ENCODE measurements around the gene NEDD4.
A peak's percentile ranks its signal among the peaks of the same experiment; 100 is the strongest.

NEDD4 gene

DNA sequence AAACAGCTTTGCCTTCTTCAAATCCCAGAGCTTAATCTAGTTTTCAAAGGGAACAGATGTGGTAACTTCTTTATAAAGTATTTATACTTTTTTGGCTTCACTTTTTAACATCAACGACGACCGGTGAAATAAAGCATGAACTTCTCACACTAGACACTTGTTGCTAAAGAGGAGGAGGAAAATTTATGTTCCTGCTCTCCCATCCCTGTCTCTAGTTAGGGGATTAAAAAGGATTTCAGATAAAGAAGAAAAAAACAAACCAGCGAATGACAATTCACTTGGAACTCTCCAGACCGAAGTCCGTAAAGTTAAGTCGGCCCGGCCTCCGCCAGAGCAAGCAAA lies 672 bp downstream of the NEDD4 start:
- TF ChIP-seq CTCF (IDR thresholded peaks at IDR 0.05; ENCODE audit: low read depth, low read length, poor library complexity, severe bottlenecking) (no peak), EZH2phosphoT487 (IDR thresholded peaks at IDR 0.05; ENCODE audit: borderline replicate concordance, low read length) (no peak)
- H3K9me2 ChIP-seq (replicated peaks; ENCODE audit: control insufficient read depth, low read length) = no peaks in the 10 kb centered on the region
- peaks cover 3% of the 10 kb centered on the region; the same call in 1 of the 2 replicates for H3K36me3 ChIP-seq (ENCODE audit: control insufficient read depth, low read length)
- no peaks in the 10 kb centered on the region; the same call in 1 of the 2 replicates for H4K20me1 ChIP-seq (ENCODE audit: control insufficient read depth, insufficient read depth, low read depth, low read length)
- peaks cover 30% of the 10 kb centered on the region for H3K79me2 ChIP-seq (ENCODE audit: control insufficient read depth, low read length)
- peaks cover 4% of the 10 kb centered on the region; the same call in 1 of the 2 replicates for H3K27me3 ChIP-seq (ENCODE audit: control insufficient read depth, low read length)
- peak overlapping the region; percentile 81 for H3K4me3 ChIP-seq (ENCODE audit: low read length)
- no peaks in the 10 kb centered on the region for H3F3A ChIP-seq (ENCODE audit: control insufficient read depth, insufficient read depth)
- peaks cover 21% of the 10 kb centered on the region for H3K4me1 ChIP-seq (ENCODE audit: control insufficient read depth, low read length)
- H3K4me2 ChIP-seq (ENCODE audit: low read length) = peak overlapping the region; percentile 93
- H3K9me3 ChIP-seq (ENCODE audit: control insufficient read depth, insufficient read depth, low read length) = no peaks in the 10 kb centered on the region
- H3K27ac ChIP-seq (ENCODE audit: low read depth, low read length) = peak overlapping the region; percentile 33

DNA sequence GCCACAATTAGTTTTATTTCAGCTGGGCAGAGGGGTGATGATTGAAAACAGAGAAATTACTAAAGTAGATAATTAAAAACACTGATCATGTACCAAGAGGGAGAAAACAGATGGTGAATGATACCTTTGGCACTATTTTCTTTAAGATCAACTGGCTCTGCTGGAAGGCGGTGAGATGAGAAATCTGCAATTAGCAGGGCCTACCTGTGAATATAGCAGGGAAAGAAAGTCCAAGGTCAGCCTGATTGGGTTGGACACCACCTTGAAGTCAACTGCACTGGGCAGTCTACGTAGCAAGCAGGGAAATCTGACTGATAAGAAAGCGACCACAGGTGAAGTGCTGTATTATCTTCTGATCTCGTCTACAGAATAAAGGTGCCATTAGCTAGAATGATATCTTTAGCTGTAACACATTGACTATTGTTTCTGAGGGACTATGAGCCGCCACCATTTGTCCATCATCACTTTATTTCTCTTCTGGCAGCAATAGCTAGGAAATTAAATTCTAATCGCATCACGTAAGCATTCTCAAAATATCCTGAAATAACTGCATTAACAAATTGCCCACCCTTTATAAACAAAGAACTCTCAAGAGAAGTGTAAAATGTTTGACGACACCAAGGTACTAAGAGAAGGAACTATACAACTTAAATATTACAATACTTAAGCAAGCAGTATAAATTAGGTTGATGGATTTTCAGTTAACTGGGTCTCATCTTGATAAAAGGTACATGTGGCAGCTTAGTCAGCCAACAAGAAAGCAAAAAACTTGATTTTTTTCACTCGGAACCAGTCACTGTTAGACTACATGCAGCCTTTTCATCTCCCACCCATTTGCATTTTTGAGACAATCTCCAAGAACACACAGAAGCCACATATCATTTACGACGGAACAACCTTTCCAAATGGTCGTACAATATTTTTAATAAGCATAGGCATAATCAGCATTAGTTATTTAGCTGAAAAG lies 1.3 kb downstream of the NEDD4 start:
- H4K20me1 ChIP-seq (ENCODE audit: control insufficient read depth, insufficient read depth, low read depth, low read length) = no peaks in the 10 kb centered on the region; the same call in 1 of the 2 replicates
- no peak for TF ChIP-seq CTCF (IDR thresholded peaks at IDR 0.05; ENCODE audit: low read depth, low read length, poor library complexity, severe bottlenecking)
- TF ChIP-seq EZH2phosphoT487 (IDR thresholded peaks at IDR 0.05; ENCODE audit: borderline replicate concordance, low read length) = no peak
- H3K27ac ChIP-seq (ENCODE audit: low read depth, low read length) = no peak overlapping the region
- peaks cover 30% of the 10 kb centered on the region for H3K79me2 ChIP-seq (ENCODE audit: control insufficient read depth, low read length)
- no peaks in the 10 kb centered on the region for H3K9me3 ChIP-seq (ENCODE audit: control insufficient read depth, insufficient read depth, low read length)
- H3F3A ChIP-seq (ENCODE audit: control insufficient read depth, insufficient read depth) = no peaks in the 10 kb centered on the region
- peak overlapping the region; percentile 81 for H3K4me3 ChIP-seq (ENCODE audit: low read length)
- H3K36me3 ChIP-seq (ENCODE audit: control insufficient read depth, low read length) = peaks cover 3% of the 10 kb centered on the region; the same call in 1 of the 2 replicates
- H3K4me2 ChIP-seq (ENCODE audit: low read length) = peak overlapping the region; percentile 93
- H3K4me1 ChIP-seq (ENCODE audit: control insufficient read depth, low read length) = peaks cover 21% of the 10 kb centered on the region
- H3K9me2 ChIP-seq (replicated peaks; ENCODE audit: control insufficient read depth, low read length) = no peaks in the 10 kb centered on the region
- peaks cover 4% of the 10 kb centered on the region; the same call in 1 of the 2 replicates for H3K27me3 ChIP-seq (ENCODE audit: control insufficient read depth, low read length)

- Histone ChIP-seq H3K36me3 (ENCODE audit: control insufficient read depth, low read length) (peaks cover 3% of the 10 kb centered on the region; the same call in 1 of the 2 replicates), H3K4me2 (ENCODE audit: low read length) (peak overlapping the region; percentile 93; the same call in 1 of the 2 replicates), H3K4me3 (ENCODE audit: low read length) (no peak overlapping the region), H3K4me1 (ENCODE audit: control insufficient read depth, low read length) (peaks cover 21% of the 10 kb centered on the region), H3K79me2 (ENCODE audit: control insufficient read depth, low read length) (peaks cover 33% of the 10 kb centered on the region), H3F3A (ENCODE audit: control insufficient read depth, insufficient read depth) (no peaks in the 10 kb centered on the region), H4K20me1 (ENCODE audit: control insufficient read depth, insufficient read depth, low read depth, low read length) (no peaks in the 10 kb centered on the region; the same call in 1 of the 2 replicates), H3K27ac (ENCODE audit: low read depth, low read length) (no peak overlapping the region), H3K9me3 (ENCODE audit: control insufficient read depth, insufficient read depth, low read length) (no peaks in the 10 kb centered on the region), H3K27me3 (ENCODE audit: control insufficient read depth, low read length) (peaks cover 4% of the 10 kb centered on the region; the same call in 1 of the 2 replicates), H3K9me2 (replicated peaks; ENCODE audit: control insufficient read depth, low read length) (no peaks in the 10 kb centered on the region)
- TF ChIP-seq CTCF (IDR thresholded peaks at IDR 0.05; ENCODE audit: low read depth, low read length, poor library complexity, severe bottlenecking) = no peak
- TF ChIP-seq EZH2phosphoT487 (IDR thresholded peaks at IDR 0.05; ENCODE audit: borderline replicate concordance, low read length) = no peak
These were observed 2.4 kb downstream of the NEDD4 start for GRCh38 chr15:55990998-55991397.
